PFSK-1 (cell line): ENCODE results near the gene MBNL3.

Experiments used
- POLR2AphosphoS5 ChIP-seq: IDR thresholded peaks from 2 replicates; pipeline ENCODE4 v1.6.1; 2012; ENCODE audit warnings: low read depth, mild to moderate bottlenecking, control low read depth, low read length, moderate library complexity
- REST ChIP-seq, 2 experiments: IDR thresholded peaks; 2 replicates each; pipeline versions ENCODE4 v1.6.1 to v1.8.0; 2011 to 2012; ENCODE audit warnings: low read depth in 2 of 2, low read length in 2 of 2, control low read depth in 1 of 2, inconsistent platforms in 1 of 2, mild to moderate bottlenecking in 1 of 2, moderate library complexity in 1 of 2; ENCODE audit not compliant: insufficient read depth in 1 of 2
- TAF1 ChIP-seq: IDR thresholded peaks from 2 replicates; pipeline ENCODE4 v1.6.1; 2012; ENCODE audit warnings: low read length, control low read depth, borderline replicate concordance; ENCODE audit not compliant: insufficient read depth

DNA sequence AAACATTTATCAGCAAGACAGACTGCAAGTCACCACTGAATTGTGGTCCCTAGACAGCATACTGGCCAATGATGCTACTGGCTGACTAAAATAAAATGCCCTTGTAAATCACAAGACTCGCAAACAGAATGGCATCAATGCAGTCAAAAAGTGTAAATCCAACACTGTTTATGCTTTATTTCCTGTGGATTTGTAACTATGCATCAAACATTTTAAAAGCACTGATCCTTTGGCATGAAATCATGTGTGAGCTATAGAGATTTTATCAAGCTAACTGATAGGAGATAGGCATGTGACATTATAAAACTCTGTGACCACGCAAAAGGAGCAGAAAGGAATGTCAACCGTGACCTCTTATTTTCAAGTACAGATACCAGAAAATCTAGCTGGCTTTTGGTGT lies 20.8 kb downstream of the MBNL3 start:
- TF ChIP-seq POLR2AphosphoS5 (no peak), REST (IDR thresholded peaks at IDR 0.05; ENCODE audit: insufficient read depth in 1 of 2, low read depth in 2 of 2, low read length in 2 of 2) (no peak), TAF1 (no peak)
